Duodenal mucosa (tissue), 2 donors: ENCODE measurements around the gene ETV7.

Source experiments
- H3K27ac ChIP-seq: one replicate; pipeline ENCODE4 v1.7.0; 2013; ENCODE audit warnings: low read depth, low read length
- H3K27me3 ChIP-seq, 2 donors: one replicate each; pipeline ENCODE4 v1.7.0; 2013; ENCODE audit warnings: low read length in 2 of 2, control low read depth in 1 of 2; ENCODE audit not compliant: insufficient read depth in 2 of 2, control insufficient read depth in 1 of 2
- H3K36me3 ChIP-seq, 2 donors: one replicate each; pipeline ENCODE4 v1.7.0; 2013; ENCODE audit warnings: low read length in 2 of 2, control low read depth in 1 of 2; ENCODE audit not compliant: insufficient read depth in 2 of 2, control insufficient read depth in 1 of 2
- H3K4me1 ChIP-seq, 2 donors: one replicate each; pipeline ENCODE4 v1.7.0; 2013; ENCODE audit warnings: low read length in 2 of 2, control low read depth in 1 of 2; ENCODE audit not compliant: insufficient read depth in 2 of 2, control insufficient read depth in 1 of 2
- H3K4me3 ChIP-seq, 2 donors: one replicate each; pipeline ENCODE4 v1.7.0; 2013; ENCODE audit warnings: low read length in 2 of 2, low read depth in 1 of 2
- H3K9ac ChIP-seq, 2 donors: one replicate each; pipeline ENCODE4 v1.7.0; 2013; ENCODE audit warnings: low read length in 2 of 2, low read depth in 1 of 2
- H3K9me3 ChIP-seq, 2 donors: one replicate each; pipeline ENCODE4 v1.7.0; 2013; ENCODE audit warnings: low read length in 2 of 2, control low read depth in 1 of 2; ENCODE audit not compliant: control insufficient read depth in 1 of 2

Gene ETV7

DNA sequence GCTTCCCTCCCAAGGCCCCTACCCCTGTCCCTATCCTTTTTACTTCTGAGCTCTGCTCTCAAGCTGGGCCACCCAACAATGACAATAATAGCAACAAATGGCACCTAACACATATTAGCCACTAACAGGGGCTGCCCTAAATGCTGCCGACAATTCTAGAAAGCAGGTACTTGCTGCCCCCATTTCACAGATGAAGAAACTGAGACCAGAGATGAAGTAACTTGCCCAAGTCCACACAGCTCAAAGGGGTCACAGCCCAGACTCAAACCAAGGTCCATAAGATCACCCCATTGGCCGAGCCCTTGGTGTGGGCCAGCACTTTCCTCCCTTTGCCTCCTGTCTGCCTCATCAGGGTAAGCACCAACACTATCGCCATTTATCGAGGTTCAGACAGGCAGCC, 62.8 kb downstream of the ETV7 start:
- no peaks in the 10 kb centered on the region for H3K9me3 ChIP-seq

DNA sequence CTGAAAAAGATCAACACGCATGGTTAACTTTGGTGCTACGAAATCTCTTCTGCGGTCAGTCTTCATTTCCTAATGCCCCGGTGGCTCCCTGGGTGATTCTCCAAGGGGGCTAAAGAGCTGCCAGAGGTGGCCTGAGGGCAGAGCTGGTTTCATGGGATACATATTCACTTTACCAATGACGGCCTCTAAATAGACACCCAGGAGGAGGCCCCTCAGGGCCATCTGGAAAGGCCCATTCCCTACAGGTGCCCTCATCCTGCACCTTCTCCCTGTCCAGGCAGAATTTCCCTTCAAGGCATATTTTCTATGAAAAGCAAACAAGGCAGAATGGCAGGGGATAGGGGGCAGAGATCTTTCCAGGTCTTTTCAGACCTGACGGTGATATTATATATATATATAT, 63.3 kb downstream of the ETV7 start:
- no peaks in the 10 kb centered on the region for H3K27me3 ChIP-seq
- H3K36me3 ChIP-seq = peaks cover 20 to 36% of the 10 kb centered on the region in 2 donors
- H3K4me1 ChIP-seq = peaks cover 9 to 12% of the 10 kb centered on the region in 2 donors
- H3K9ac ChIP-seq = no peak overlapping the region
- H3K4me3 ChIP-seq = no peak overlapping the region
- no peak overlapping the region for H3K27ac ChIP-seq
- no peaks in the 10 kb centered on the region for H3K9me3 ChIP-seq

More for the DNA sequence above, 62.8 kb downstream of the ETV7 start:
- Histone ChIP-seq H3K4me3 (no peak overlapping the region), H3K36me3 (peaks cover 20 to 36% of the 10 kb centered on the region in 2 donors), H3K27ac (no peak overlapping the region), H3K27me3 (no peaks in the 10 kb centered on the region), H3K4me1 (peaks cover 5 to 8% of the 10 kb centered on the region in 2 donors), H3K9ac (no peak overlapping the region)

DNA sequence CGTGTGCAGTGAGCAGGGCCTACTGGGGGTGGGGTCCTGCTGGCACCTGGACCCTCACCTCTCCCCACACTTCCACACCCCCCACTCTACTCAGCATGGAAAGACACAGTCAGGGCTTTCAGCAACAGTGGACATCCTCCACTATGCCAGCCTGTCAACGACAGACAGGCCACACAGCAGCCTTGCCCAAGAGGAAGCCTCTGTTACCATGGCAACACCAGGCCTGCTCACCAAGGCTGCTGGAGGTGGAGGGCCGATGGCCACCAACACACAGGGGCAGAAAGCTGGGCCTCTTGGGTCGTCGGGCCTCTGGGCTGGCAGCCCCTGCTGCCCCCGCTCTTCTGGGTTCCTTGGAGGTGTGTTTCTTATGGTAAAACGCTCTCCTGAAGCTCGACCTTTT, 64.4 kb downstream of the ETV7 start:
- peaks cover 16 to 17% of the 10 kb centered on the region in 2 donors for H3K4me1 ChIP-seq
- H3K4me3 ChIP-seq = no peak overlapping the region
- H3K27ac ChIP-seq = no peak overlapping the region
- H3K36me3 ChIP-seq = peaks cover 20 to 34% of the 10 kb centered on the region in 2 donors
- H3K27me3 ChIP-seq = no peaks in the 10 kb centered on the region
- no peaks in the 10 kb centered on the region for H3K9me3 ChIP-seq
- no peak overlapping the region for H3K9ac ChIP-seq

DNA sequence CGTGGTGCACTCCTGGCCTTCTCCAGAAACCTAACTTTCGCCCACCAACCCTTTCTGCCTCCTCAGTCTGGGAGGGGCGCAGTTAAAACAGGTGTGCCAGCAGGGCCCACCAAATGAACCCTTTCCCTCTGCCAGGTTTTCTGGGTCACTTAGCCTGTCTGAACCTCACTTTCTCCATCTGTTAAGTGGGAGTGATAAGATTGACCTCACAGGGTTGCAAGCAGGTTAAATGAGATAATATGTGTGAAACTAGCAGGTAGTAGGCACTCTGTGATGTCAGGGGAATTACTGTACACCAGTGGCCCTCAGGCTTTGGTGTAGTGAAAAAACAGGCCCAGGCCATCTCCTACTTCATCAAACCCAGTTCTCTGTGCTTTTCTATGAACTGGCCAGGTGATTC, 64.9 kb downstream of the ETV7 start:
- H3K27ac ChIP-seq = no peak overlapping the region
- H3K27me3 ChIP-seq = no peaks in the 10 kb centered on the region
- H3K4me3 ChIP-seq = no peak overlapping the region
- H3K36me3 ChIP-seq = peaks cover 20 to 37% of the 10 kb centered on the region in 2 donors
- no peaks in the 10 kb centered on the region for H3K9me3 ChIP-seq
- no peak overlapping the region for H3K9ac ChIP-seq
- peaks cover 16 to 17% of the 10 kb centered on the region in 2 donors for H3K4me1 ChIP-seq

DNA sequence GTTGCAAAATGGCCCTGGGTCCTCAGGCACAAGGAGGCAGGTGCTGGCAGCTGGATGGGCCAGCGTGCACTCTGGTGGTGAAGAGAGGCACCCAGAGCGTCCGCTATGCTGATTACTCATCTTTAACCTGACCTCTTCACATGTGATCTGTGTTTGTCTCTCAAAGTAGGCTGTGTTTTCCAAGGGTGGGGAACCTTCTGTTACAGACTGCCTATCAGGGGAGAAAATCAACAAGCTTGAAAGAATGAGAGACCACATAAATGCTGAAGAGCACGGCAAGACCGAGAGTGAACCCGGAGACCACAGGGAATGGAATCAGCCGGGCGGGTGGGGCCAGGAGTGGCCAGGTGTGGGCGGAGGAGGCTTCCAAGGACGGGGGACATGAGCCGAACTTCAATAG, 67.0 kb downstream of the ETV7 start:
- peaks cover 14 to 16% of the 10 kb centered on the region in 2 donors for H3K4me1 ChIP-seq
- no peak overlapping the region for H3K27ac ChIP-seq
- no peak overlapping the region for H3K4me3 ChIP-seq
- H3K9me3 ChIP-seq = no peaks in the 10 kb centered on the region
- no peak overlapping the region for H3K9ac ChIP-seq
- H3K36me3 ChIP-seq = peaks cover 20 to 37% of the 10 kb centered on the region in 2 donors
- H3K27me3 ChIP-seq = no peaks in the 10 kb centered on the region

DNA sequence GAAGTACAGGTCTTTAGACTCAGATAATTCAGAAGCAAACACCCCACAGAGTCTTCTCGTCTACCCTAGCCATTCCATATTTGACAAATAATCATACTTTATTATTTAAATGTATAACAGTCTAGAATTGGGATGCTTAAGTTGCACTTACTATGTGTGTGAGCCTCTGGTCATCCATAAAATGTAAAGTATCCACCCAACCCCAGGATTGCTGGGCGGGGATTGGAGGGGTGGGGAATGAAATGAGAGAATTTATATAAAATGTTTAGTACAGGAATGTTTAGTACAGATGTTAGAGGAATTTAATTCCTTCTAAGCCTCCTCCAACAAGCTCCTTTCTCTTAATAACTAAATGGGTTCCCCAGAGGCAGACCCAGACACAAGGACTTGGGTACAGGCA, 67.6 kb downstream of the ETV7 start:
- Histone ChIP-seq H3K36me3 (peaks cover 19 to 34% of the 10 kb centered on the region in 2 donors), H3K4me3 (no peak overlapping the region), H3K27ac (no peak overlapping the region), H3K9ac (no peak overlapping the region), H3K4me1 (peaks cover 14 to 16% of the 10 kb centered on the region in 2 donors), H3K9me3 (no peaks in the 10 kb centered on the region), H3K27me3 (no peaks in the 10 kb centered on the region)

DNA sequence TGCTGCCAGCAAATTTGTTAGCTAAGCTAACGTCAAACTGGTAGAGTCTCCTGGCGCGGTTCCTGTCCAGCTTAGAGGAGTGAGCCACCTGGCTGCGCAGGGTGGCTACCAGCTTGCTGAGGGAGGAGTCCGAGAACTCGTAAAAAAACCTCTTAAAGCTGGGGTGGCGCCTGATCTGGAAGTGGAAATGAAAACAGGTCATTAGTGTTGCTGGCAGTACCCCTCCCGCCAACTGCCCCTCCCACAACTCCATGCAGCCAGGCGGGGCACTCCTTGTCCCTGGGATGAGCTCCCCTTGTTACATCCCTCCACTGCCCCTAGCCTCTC, 68.1 kb downstream of the ETV7 start:
- H3K36me3 ChIP-seq = peaks cover 19 to 31% of the 10 kb centered on the region in 2 donors
- H3K4me3 ChIP-seq = no peak overlapping the region
- H3K27ac ChIP-seq = no peak overlapping the region
- H3K27me3 ChIP-seq = no peaks in the 10 kb centered on the region
- no peak overlapping the region for H3K9ac ChIP-seq
- peaks cover 14 to 16% of the 10 kb centered on the region in 2 donors for H3K4me1 ChIP-seq
- H3K9me3 ChIP-seq = no peaks in the 10 kb centered on the region

DNA sequence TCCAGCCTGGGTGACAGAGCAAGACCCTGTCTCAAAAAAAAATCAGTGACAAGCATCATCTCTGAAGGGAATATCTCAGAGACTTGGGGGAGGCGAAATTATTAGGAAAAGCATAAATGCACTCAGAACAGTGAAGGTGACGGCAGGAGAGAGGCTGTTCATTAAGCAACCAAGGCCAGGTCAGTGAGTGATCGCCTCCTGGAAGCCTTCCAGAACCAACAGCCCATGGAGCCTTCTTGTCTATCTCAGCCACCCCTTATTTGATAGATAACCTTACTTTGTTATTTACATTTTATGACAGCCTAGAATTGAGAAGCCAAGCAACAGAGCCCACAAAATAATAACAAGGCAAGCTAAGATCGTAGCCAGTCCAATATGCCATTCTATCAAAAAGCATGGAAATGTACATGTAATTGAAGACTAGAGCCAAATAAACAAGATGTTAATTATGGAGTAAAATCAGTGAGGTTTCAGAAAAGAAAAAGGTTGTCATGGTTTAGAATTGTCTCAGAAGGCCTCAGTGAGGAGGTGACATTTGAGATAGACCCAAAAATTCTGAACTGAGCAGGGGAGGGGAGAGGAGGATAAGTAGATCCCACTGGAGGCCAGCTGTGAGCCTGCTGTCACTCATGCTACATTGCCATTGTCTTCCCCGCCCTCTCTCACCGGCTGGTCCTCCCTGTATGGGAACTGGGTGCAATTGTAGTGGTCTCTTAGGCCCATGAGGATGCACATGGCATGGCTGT, 68.6 kb downstream of the ETV7 start:
- Histone ChIP-seq H3K36me3 (peaks cover 19 to 31% of the 10 kb centered on the region in 2 donors), H3K9ac (no peak overlapping the region), H3K27ac (no peak overlapping the region), H3K4me3 (no peak overlapping the region), H3K4me1 (peaks cover 14 to 16% of the 10 kb centered on the region in 2 donors), H3K9me3 (no peaks in the 10 kb centered on the region), H3K27me3 (no peaks in the 10 kb centered on the region)

DNA sequence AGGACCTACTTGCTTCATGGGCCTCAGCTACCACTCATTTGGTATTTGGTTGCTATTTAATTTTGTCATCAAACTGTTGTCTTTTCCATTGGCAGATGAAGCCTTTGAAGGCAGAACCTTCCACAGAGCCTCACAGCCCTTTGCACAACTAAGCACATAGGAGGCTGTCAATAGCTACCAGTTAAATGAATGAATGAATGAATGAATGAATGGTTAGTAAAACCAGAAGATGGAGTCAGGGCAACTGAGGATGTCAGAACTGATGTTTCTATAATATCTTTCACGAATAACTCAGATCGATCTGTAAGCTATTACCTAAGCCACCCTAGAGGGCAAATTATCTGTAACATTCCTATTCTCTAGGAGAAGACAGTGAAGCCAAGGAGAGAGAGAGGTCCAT, 69.8 kb downstream of the ETV7 start:
- Histone ChIP-seq H3K27me3 (no peaks in the 10 kb centered on the region), H3K36me3 (peaks cover 13 to 25% of the 10 kb centered on the region in 2 donors), H3K9ac (no peak overlapping the region), H3K9me3 (no peaks in the 10 kb centered on the region), H3K27ac (no peak overlapping the region), H3K4me1 (peaks cover 21 to 24% of the 10 kb centered on the region in 2 donors), H3K4me3 (no peak overlapping the region)
